ENCODE measurements around the gene SWAP70.

- TF ChIP-seq, protein P1, sequence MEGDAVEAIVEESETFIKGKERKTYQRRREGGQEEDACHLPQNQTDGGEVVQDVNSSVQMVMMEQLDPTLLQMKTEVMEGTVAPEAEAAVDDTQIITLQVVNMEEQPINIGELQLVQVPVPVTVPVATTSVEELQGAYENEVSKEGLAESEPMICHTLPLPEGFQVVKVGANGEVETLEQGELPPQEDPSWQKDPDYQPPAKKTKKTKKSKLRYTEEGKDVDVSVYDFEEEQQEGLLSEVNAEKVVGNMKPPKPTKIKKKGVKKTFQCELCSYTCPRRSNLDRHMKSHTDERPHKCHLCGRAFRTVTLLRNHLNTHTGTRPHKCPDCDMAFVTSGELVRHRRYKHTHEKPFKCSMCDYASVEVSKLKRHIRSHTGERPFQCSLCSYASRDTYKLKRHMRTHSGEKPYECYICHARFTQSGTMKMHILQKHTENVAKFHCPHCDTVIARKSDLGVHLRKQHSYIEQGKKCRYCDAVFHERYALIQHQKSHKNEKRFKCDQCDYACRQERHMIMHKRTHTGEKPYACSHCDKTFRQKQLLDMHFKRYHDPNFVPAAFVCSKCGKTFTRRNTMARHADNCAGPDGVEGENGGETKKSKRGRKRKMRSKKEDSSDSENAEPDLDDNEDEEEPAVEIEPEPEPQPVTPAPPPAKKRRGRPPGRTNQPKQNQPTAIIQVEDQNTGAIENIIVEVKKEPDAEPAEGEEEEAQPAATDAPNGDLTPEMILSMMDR (conservative IDR thresholded peaks at IDR 0.05; ENCODE audit: low read length) = no peak
- TF ChIP-seq EZH2phosphoT487 (IDR thresholded peaks at IDR 0.05; ENCODE audit: borderline replicate concordance) = no peak
These were observed 44.7 kb downstream of the SWAP70 start for GRCh38 chr11:9708544-9708943.
